GM12878 (cell line): ENCODE measurements around the gene NTSR1. TPM values are rescaled to one million over a fixed set of nuclear protein-coding genes. Genes with fewer than 3 reads are reported as not detected.

Experiments
- ATAC-seq: fragments of 200-7000 bp; cut with Tn5 transposase; 3 replicates; pipeline ENCODE4 v1.9.1; 2020; ENCODE audit warnings: mild to moderate bottlenecking, moderate library complexity
- BruUV-seq: library from RNA; stranded (reverse); fragments of 400-500 nt; replicated peaks from 2 replicates; lab custom pipeline; 2021; lab: Mats Ljungman, UMichigan
- CTCF ChIA-PET: fragments of 300-600 bp; sonication (Branson Sonifier 250); formaldehyde crosslinking; extraction: SDS; loops from one replicate; lab custom pipeline; 2021; ENCODE audit warnings: inconsistent platforms; lab: Yijun Ruan, JAX
- POLR2A ChIA-PET: fragments of 350-600 bp; formaldehyde crosslinking; extraction: SDS; loops from one replicate; lab custom pipeline; 2021; ENCODE audit warnings: inconsistent platforms; lab: Charles Lee
- RAD21 ChIA-PET: fragments of 300-600 bp; sonication (Branson Sonifier 250); formaldehyde crosslinking; loops from one replicate; lab custom pipeline; 2023; ENCODE audit warnings: antibody characterized with exemption; ENCODE audit not compliant: unreplicated experiment; lab: Charles Lee
- SMC1A ChIA-PET: fragments of 300-600 bp; sonication (Branson Sonifier 250); formaldehyde crosslinking; loops from one replicate; lab custom pipeline; 2023; ENCODE audit not compliant: unreplicated experiment, uncharacterized antibody; lab: Charles Lee
- DNase-seq: peaks from one replicate; pipeline ENCODE4 v3.0.0-alpha.2; 2011; ENCODE audit warnings: low read depth, low spot score
- FAIRE-seq: peaks from 3 replicates; lab custom pipeline; 2011; peaks lifted over from hg19 to GRCh38; lab: Jason Lieb, UNC
- H2AFZ ChIP-seq: 2 replicates; pipeline ENCODE4 v1.6.0; 2011; ENCODE audit warnings: low read depth, low read length, control low read depth; ENCODE audit not compliant: control insufficient read depth
- H3K27ac ChIP-seq: 2 replicates; pipeline ENCODE4 v1.5.1; 2011; ENCODE audit warnings: control low read depth; ENCODE audit not compliant: control insufficient read depth, insufficient read depth
- H3K27me3 ChIP-seq, 2 experiments: replicated peaks in 1 of 2; 2 replicates each; pipeline versions ENCODE4 v1.6.0 to v1.6.1; 2011; ENCODE audit warnings: low read length in 1 of 2; ENCODE audit not compliant: control insufficient read depth in 2 of 2, insufficient read depth in 2 of 2
- H3K36me3 ChIP-seq, 2 experiments: 2 replicates each; pipeline ENCODE4 v1.5.1; 2011; ENCODE audit warnings: low read length in 1 of 2; ENCODE audit not compliant: control insufficient read depth in 2 of 2, insufficient read depth in 2 of 2
- H3K4me1 ChIP-seq: 2 replicates; pipeline ENCODE4 v1.6.1; 2011; ENCODE audit warnings: mild to moderate bottlenecking, low read length, moderate library complexity, mixed read lengths; ENCODE audit not compliant: control insufficient read depth, insufficient read depth
- H3K4me2 ChIP-seq: 2 replicates; pipeline ENCODE4 v1.6.0; 2011; ENCODE audit warnings: control low read depth; ENCODE audit not compliant: control insufficient read depth, insufficient read depth
- H3K4me3 ChIP-seq: fragments of 200-600 bp; sonication (generic); 2 replicates; pipeline ENCODE4 v1.5.1; 2016
- H3K79me2 ChIP-seq: 2 replicates; pipeline ENCODE4 v1.6.0; 2011; ENCODE audit warnings: low read length; ENCODE audit not compliant: control insufficient read depth, insufficient read depth
- H3K9ac ChIP-seq: 2 replicates; pipeline ENCODE4 v1.8.0; 2011; ENCODE audit warnings: low read length, control low read depth, mixed read lengths; ENCODE audit not compliant: control insufficient read depth, insufficient read depth
- H3K9me3 ChIP-seq: replicated peaks from 3 replicates; pipeline ENCODE4 v1.5.1; 2011; ENCODE audit warnings: mild to moderate bottlenecking, low read length; ENCODE audit not compliant: control insufficient read depth, insufficient read depth
- H4K20me1 ChIP-seq: 2 replicates; pipeline ENCODE4 v1.6.0; 2011; ENCODE audit not compliant: control insufficient read depth, insufficient read depth
- CEBPB ChIP-seq, 2 experiments: fragments of 150-350 bp in 1 of 2; IDR thresholded peaks; 2 replicates each; pipeline ENCODE4 v1.6.1; 2012 to 2014; ENCODE audit warnings: low read depth in 2 of 2, low read length in 2 of 2, borderline replicate concordance in 1 of 2, inconsistent platforms in 1 of 2
- EP300 ChIP-seq, 2 experiments: fragments of 150-350 bp in 1 of 2; IDR thresholded peaks; 2 replicates each; pipeline ENCODE4 v1.6.1; 2011 to 2012; ENCODE audit warnings: low read depth in 2 of 2, low read length in 2 of 2, borderline replicate concordance in 1 of 2, improper control_type of control experiment in 1 of 2, inconsistent platforms in 1 of 2; ENCODE audit not compliant: control insufficient read depth in 1 of 2
- HDAC6 ChIP-seq: fragments of 200-600 bp; sonication (generic); IDR thresholded peaks from one replicate; pipeline ENCODE4 v1.8.0; 2017; ENCODE audit warnings: antibody characterized with exemption; ENCODE audit not compliant: unreplicated experiment
- SPI1 ChIP-seq: IDR thresholded peaks from 2 replicates; pipeline ENCODE4 v1.6.1; 2011; ENCODE audit warnings: low read depth, mild to moderate bottlenecking, low read length, moderate library complexity, borderline replicate concordance; ENCODE audit not compliant: insufficient read depth
- TAF1 ChIP-seq: IDR thresholded peaks from 2 replicates; pipeline ENCODE4 v1.6.1; 2011; ENCODE audit warnings: mild to moderate bottlenecking, low read depth, low read length, borderline replicate concordance
- TCF12 ChIP-seq: IDR thresholded peaks from 2 replicates; pipeline ENCODE4 v1.6.1; 2011; ENCODE audit warnings: low read depth, mild to moderate bottlenecking, low read length
- USF1 ChIP-seq: IDR thresholded peaks from 2 replicates; pipeline ENCODE4 v1.6.1; 2011; ENCODE audit warnings: borderline replicate concordance, low read depth, mild to moderate bottlenecking, moderate library complexity, mixed read lengths, low read length; ENCODE audit not compliant: insufficient read depth; ENCODE audit errors: extremely low read length
- WRNIP1 ChIP-seq: IDR thresholded peaks from 2 replicates; pipeline ENCODE4 v1.6.1; 2011; ENCODE audit warnings: low read depth, low read length, improper control_type of control experiment, borderline replicate concordance
- WGBS: methylation state at CpG from one replicate; pipeline ENCODE4 v1.1.6; 2016; ENCODE audit warnings: low lambda C conversion rate; ENCODE audit not compliant: insufficient replicate concordance, insufficient coverage; ENCODE audit errors: missing lambda C conversion rate; 5-methylcytosine and 5-hydroxymethylcytosine counted together
- in situ Hi-C: fragments of 300-500 bp; cut with MboI; formaldehyde crosslinking; loops from 9 replicates; pipeline ENCODE4 v1.14.3; 2018; ENCODE audit warnings: mixed read lengths
- intact Hi-C: fragments of 100-400 bp; cut with micrococcal nuclease; formaldehyde crosslinking; loops from one replicate; pipeline ENCODE4 v1.14.2; 2022; ENCODE audit not compliant: unreplicated experiment
- polyA plus RNA-seq, 11 experiments: library from polyadenylated mRNA; depleted of rRNA in 4 of 11; unstranded in 6 of 11; stranded (reverse) in 5 of 11; fragments of >200 nt; fragmentation: Nextera tagmentation in 4 of 11; fragmentation: Illumina TruSeq in 1 of 11; extraction: Ambion mirVana in 4 of 11; extraction: Trizol in 1 of 11; gene quantifications; 1 replicate in 1 of 11; 2 replicates in 10 of 11; pipeline versions ENCODE4 v1.2.1 to v1.2.3, GENCODE V29; 2011 to 2016; ENCODE audit warnings: inconsistent platforms in 2 of 11, missing spikeins in 2 of 11, low read depth in 1 of 11
- total RNA-seq, 4 experiments: library from RNA; depleted of rRNA in 3 of 4; stranded (reverse); fragments of >200 nt in 3 of 4; fragmentation: Illumina TruSeq in 1 of 4; extraction: Trizol in 1 of 4; gene quantifications; 2 replicates each; pipeline versions ENCODE4 v1.2.1 to v1.2.3, GENCODE V29; 2013 to 2021
- TF ChIP-seq, protein P1 (sequence below), 3 experiments: IDR thresholded peaks in 2 of 3; conservative IDR thresholded peaks in 1 of 3; 2 replicates each; pipeline ENCODE4 v1.5.1; 2011; ENCODE audit warnings: low read depth in 3 of 3, low read length in 3 of 3, mild to moderate bottlenecking in 3 of 3, control low read depth in 2 of 3, moderate library complexity in 2 of 3, inconsistent platforms in 1 of 3, mixed read lengths in 1 of 3; ENCODE audit not compliant: control insufficient read depth in 2 of 3, insufficient read depth in 1 of 3; ENCODE audit errors: extremely low read depth in 1 of 3

The NTSR1 gene
- total and polyA plus RNA-seq, 10 of the 15 experiments (the other 5 are each of a cell fraction or from before 2014, with no cell fraction given): not detected

GRCh38 chr20:62792182-62792939 is 83.7 kb downstream of the NTSR1 start (continued):
- TF ChIP-seq, protein P1, sequence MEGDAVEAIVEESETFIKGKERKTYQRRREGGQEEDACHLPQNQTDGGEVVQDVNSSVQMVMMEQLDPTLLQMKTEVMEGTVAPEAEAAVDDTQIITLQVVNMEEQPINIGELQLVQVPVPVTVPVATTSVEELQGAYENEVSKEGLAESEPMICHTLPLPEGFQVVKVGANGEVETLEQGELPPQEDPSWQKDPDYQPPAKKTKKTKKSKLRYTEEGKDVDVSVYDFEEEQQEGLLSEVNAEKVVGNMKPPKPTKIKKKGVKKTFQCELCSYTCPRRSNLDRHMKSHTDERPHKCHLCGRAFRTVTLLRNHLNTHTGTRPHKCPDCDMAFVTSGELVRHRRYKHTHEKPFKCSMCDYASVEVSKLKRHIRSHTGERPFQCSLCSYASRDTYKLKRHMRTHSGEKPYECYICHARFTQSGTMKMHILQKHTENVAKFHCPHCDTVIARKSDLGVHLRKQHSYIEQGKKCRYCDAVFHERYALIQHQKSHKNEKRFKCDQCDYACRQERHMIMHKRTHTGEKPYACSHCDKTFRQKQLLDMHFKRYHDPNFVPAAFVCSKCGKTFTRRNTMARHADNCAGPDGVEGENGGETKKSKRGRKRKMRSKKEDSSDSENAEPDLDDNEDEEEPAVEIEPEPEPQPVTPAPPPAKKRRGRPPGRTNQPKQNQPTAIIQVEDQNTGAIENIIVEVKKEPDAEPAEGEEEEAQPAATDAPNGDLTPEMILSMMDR (IDR thresholded peaks at IDR 0.05 in 2 of 3, conservative IDR thresholded peaks at IDR 0.05 in 1 of 3; ENCODE audit: control insufficient read depth in 2 of 3, extremely low read depth in 1 of 3, insufficient read depth in 1 of 3, low read depth in 3 of 3, low read length in 3 of 3): no peak

DNA sequence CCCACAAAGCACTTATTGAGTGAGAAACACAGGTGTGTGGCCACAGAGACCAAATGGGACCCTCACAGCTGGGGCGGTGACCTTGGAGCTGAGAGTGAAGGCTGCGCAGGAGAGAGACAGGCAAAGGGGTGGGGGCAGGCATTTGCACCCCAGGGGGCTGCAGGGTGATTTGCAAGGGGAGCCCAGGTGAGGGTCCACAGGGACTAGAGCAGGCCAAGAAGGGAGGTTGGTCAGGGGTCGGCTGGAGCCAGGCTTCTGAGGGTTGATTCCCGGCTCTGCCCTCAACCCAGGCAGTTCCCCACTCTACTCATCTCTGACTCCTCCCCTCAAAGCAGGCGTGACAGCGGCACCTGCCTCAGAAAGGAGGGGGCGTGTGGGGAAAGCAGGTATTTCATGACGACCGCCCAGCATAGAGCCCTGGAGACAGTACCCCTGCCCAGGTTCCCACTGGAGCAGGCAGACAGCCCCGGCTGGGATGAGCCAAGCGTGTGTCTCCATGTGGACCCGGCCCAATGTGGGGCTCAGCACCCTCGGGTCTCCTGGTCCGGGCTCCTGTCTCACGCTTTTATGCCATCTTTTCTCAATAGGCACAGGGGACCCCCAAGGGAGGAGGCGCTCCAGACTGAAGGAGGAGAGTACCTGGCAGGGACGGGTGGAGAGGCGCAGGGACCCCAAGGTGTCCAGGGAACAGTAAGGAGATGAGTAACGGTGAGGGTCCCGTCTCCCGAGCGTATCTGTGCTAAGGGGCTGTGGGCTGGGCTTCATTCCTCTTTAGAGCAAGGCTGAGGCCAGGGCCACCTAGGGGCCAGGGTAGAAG is 84.5 kb downstream of the NTSR1 start:
- FAIRE-seq (no peak), ATAC-seq (no peak), DNase-seq (no peak)
- H3K9ac ChIP-seq: no peak overlapping the region
- BruUV-seq: no TSS peak
- CTCF ChIA-PET: interaction anchor here (0.9 to 5.0 kb wide), 12 partner anchors 10 to 491 kb away, joined by 3 to 43 read pairs (median 9); partner anchors contain the start of gene ADRM1
- POLR2A ChIA-PET: interaction anchor here (1.2 to 2.4 kb wide), 6 partner anchors 12 to 291 kb away, joined by 3 to 14 read pairs (median 6); partner anchors contain the start of gene OGFR
- WGBS: 72% methylated on average over 21 of the region's 22 CpGs
- H3K36me3 ChIP-seq: no peaks in the 10 kb centered on the region
- H4K20me1 ChIP-seq: no peaks in the 10 kb centered on the region
- RAD21 ChIA-PET: interaction anchor here (1.1 to 2.1 kb wide), 9 partner anchors 13 to 782 kb away, joined by 3 to 12 read pairs (median 6); no protein-coding TSS in a partner anchor
- H3K27me3 ChIP-seq: peaks cover 0 to 1% of the 10 kb centered on the region in 2 experiments; a peak in 2 of 4 replicates
- H3K4me1 ChIP-seq: peaks cover 19% of the 10 kb centered on the region
- H3K4me2 ChIP-seq: peak overlapping the region; percentile 98
- peak overlapping the region; percentile 65; the same call in 1 of the 2 replicates for H3K27ac ChIP-seq
- peaks cover 7% of the 10 kb centered on the region for H3K79me2 ChIP-seq
- H3K9me3 ChIP-seq: no peaks in the 10 kb centered on the region
- intact Hi-C loops (loop anchor here (5.0 kb wide), 2 partner anchors 386 to 491 kb away; partner anchors contain the start of genes ADRM1 and CABLES2), in situ Hi-C loops (loop anchor here (5.0 to 10.0 kb wide), 3 partner anchors 138 to 291 kb away; no protein-coding TSS in a partner anchor)
- no peak overlapping the region for H3K4me3 ChIP-seq
- SMC1A ChIA-PET: interaction anchor here (1.2 to 1.5 kb wide), 3 partner anchors 15 to 383 kb away, joined by 3 to 14 read pairs (median 3); no protein-coding TSS in a partner anchor
- TF ChIP-seq EP300 (IDR thresholded peaks at IDR 0.05; ENCODE audit: borderline replicate concordance in 1 of 2, control insufficient read depth in 1 of 2, low read depth in 2 of 2, low read length in 2 of 2) (no peak), HDAC6 (no peak), CEBPB (IDR thresholded peaks at IDR 0.05; ENCODE audit: borderline replicate concordance in 1 of 2, low read depth in 2 of 2, low read length in 2 of 2) (no peak), WRNIP1 (no peak), USF1 (no peak), TCF12 (no peak), TAF1 (no peak), SPI1 (no peak)
- no peak overlapping the region for H2AFZ ChIP-seq
